NOMO-1 (cell line): ENCODE data around the gene ATP5MK.
"Not testable (repeated sequence)": the region's sequence is repeated elsewhere in the genome, so short reads cannot be mapped to it uniquely, and the experiment has no call there.

ENCODE experiments used
- DNase-seq, 2 experiments: peaks; one replicate each; lab custom pipeline; 2025; ENCODE audit not compliant: unreplicated experiment in 2 of 2; lab: John Stamatoyannopoulos, UW

The ATP5MK gene

GRCh38 chr10:103397191-103397825 is 1.0 kb upstream of the ATP5MK start:
- peak in 1 of 2 experiments; percentile 9 for DNase-seq

DNA sequence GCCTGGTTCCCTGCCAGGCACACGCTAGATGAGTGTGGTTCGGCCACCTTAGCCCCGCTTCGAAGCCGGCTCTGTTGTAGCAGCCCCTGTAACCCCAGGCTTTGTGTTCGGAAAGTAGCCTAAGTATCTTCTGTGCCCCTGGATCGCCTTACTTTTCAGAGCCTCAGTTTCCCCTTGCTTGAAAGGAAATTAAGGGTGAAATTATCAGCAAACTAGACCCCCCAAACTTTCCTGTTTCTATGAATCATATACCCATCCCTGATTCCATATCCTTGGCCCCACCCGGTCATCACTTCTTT is 463 bp upstream of the ATP5MK start:
- no peak for DNase-seq

GRCh38 chr10:103395754-103396066 is 565 bp downstream of the ATP5MK start:
- DNase-seq, result peak in 1 of 2 experiments; percentile 9

- no peak for DNase-seq
Observed at GRCh38 chr10:103394180-103394579, 2.1 kb downstream of the ATP5MK start.

DNA sequence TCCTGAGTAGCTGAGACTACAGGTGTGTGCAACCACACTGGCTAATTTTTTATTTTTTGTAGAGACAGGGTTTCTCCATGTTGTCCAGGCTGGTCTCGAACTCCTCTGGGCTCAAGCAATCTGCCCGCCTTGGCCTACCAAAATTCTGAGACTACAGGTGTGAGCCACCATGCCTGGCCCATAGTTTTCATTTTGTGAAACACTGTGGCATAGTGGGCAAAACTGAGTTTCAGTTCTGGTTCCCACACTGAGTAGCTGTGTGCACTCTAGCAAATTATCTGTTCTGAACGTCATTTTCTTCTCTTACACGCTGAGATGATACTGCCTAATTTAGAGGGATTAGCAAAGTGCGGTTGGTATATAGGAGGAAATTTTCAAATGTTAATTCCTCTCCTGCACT is 13.5 kb downstream of the ATP5MK start:
- DNase-seq, result no peak

- no peak for DNase-seq
Observed at GRCh38 chr10:103374263-103374662, 22.0 kb downstream of the ATP5MK start.

- no peak for DNase-seq
Observed at GRCh38 chr10:103373544-103373943, 22.7 kb downstream of the ATP5MK start.

- peak; percentile 96 to 97 for DNase-seq
Observed at GRCh38 chr10:103367782-103368518, 28.3 kb downstream of the ATP5MK start, which contains the start of gene TAF5. Gene TAF5 (plus strand): TSS chr10:103367976. CDS start chr10:103367990, 14 bp downstream.

DNA sequence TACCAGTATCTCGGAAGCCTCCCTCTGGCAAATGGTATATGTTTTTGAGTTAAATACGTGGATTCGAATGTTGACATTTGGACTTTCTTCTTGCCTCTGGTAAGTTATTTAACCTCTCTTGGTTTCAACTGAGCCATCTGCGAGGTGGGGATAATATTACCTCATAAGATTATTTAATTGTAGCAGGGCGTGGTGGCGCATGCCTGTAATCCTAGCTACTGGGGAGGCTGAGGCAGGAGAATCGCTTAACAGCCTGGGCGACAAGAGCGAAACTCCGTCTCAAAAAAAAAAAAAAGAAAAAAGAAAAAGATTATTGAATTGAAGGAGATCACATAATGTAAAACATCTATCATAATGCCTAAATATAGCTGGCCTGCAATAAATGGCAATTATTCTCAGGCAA is 28.9 kb downstream of the ATP5MK start:
- DNase-seq, result no peak

DNA sequence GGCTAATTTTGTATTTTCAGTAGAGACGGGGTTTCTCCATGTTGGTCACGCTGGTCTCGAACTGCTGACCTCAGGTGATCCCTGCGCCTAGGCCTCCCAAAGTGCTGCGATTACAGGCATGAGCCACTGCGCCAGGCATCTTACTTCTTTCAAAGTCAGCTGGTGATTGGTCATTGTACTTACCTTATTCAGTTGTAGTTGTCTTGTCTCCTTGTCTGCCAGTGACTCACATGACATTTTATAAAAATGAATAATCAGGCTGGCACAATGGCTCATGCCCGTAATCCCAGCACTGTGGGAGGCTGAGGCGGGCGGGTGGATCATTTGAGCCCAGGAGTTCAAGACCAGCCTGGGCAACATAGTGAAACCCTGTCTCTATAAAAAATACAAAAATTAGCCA is 35.5 kb downstream of the ATP5MK start:
- not testable (repeated sequence) for DNase-seq

- not testable (repeated sequence) for DNase-seq
Observed at GRCh38 chr10:103359493-103359892, 36.8 kb downstream of the ATP5MK start.

GRCh38 chr10:103355906-103356599 is 40.2 kb downstream of the ATP5MK start:
- no peak for DNase-seq

- not testable (repeated sequence) for DNase-seq
Observed at GRCh38 chr10:103354567-103354966, 41.7 kb downstream of the ATP5MK start.

GRCh38 chr10:103353281-103353680 is 43.0 kb downstream of the ATP5MK start:
- DNase-seq, result no peak

DNA sequence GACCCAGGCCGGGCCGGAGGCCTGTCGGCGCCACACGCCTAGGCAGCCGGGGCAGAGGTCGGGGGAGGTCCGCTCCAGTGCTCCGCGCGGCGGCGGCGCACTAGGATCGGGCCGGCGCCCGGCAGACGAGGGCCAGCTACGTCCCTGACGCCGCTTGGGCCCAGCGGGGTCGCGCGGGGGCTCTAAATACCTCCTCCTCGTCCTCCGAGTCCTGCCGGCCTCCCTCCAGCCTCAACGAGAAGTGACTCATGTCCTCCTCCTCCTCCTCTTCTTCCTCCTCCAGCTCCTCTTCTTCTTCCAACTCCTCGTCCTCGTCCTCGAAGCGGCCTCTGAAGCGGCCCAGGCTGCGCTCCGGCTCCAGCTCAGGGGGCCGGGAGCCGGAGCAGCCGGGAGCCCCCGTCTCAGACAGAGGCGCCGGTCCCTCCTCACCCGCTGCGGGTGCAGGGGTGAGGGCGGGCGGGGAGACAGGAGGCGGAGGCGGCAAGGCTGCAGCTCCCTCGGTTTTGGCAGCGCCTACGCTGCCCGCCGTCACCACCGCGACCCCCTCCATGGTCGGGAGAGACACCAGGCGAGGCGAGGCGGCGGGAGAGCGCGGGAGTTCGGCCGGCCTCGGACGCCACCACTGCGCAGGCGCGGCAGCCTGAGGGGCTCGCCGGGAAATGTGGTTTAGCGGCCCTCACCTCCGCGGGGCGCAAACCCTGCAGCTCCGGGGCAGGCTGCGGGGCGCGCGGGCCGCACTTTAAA is 45.6 kb downstream of the ATP5MK start, which contains the start of gene PCGF6:
TSS of gene PCGF6 (minus strand) at position 624 of the 744 bp plus-strand sequence. CDS start at position 550, 74 bp downstream.
- DNase-seq, result peak; percentile 59 to 70

DNA sequence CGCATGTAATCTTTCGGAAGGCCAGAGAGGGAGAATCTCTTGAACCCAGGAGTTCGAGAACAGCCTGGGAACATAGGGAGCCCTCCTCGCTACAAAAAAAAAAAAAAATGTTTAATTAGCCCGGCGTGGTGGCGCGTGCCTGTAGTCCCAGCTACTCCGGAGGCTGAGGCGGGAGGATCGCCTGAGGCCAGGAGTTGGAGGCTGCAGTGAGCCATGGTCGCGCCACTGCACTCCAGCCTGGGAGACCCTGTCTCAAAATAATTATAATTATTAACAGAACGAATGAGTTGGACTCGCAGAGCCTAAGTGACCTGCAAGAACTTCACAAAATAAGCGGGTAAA is 46.1 kb downstream of the ATP5MK start:
- DNase-seq, result no peak
